Coronary artery (tissue), 2 donors: ENCODE data around the gene PROS1.
"Not testable (repeated sequence)": the region's sequence is repeated elsewhere in the genome, so short reads cannot be mapped to it uniquely, and the experiment has no call there.

Experiments
- DNase-seq: peaks from one replicate; pipeline ENCODE4 v3.0.0-alpha.2; 2017; ENCODE audit warnings: low spot score
- H3K27ac ChIP-seq, 2 donors: fragments of 200-600 bp; sonication (generic); one replicate each; pipeline ENCODE4 v1.5.1; 2016 to 2019
- H3K4me3 ChIP-seq: fragments of 200-600 bp; sonication (generic); 2 replicates; pipeline ENCODE4 v1.5.1; 2016; ENCODE audit warnings: mild to moderate bottlenecking, moderate library complexity
- TF ChIP-seq, protein P1 (sequence below): fragments of 200-600 bp; sonication (generic); IDR thresholded peaks from one replicate; pipeline ENCODE4 v1.5.1; 2019; ENCODE audit warnings: antibody characterized with exemption

Gene PROS1

GRCh38 chr3:93911206-93911605 lies 62.5 kb downstream of the PROS1 start:
- Histone ChIP-seq H3K27ac (no peak overlapping the region), H3K4me3 (no peak overlapping the region)
- TF ChIP-seq, protein P1, sequence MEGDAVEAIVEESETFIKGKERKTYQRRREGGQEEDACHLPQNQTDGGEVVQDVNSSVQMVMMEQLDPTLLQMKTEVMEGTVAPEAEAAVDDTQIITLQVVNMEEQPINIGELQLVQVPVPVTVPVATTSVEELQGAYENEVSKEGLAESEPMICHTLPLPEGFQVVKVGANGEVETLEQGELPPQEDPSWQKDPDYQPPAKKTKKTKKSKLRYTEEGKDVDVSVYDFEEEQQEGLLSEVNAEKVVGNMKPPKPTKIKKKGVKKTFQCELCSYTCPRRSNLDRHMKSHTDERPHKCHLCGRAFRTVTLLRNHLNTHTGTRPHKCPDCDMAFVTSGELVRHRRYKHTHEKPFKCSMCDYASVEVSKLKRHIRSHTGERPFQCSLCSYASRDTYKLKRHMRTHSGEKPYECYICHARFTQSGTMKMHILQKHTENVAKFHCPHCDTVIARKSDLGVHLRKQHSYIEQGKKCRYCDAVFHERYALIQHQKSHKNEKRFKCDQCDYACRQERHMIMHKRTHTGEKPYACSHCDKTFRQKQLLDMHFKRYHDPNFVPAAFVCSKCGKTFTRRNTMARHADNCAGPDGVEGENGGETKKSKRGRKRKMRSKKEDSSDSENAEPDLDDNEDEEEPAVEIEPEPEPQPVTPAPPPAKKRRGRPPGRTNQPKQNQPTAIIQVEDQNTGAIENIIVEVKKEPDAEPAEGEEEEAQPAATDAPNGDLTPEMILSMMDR, result no peak
- no peak for DNase-seq

DNA sequence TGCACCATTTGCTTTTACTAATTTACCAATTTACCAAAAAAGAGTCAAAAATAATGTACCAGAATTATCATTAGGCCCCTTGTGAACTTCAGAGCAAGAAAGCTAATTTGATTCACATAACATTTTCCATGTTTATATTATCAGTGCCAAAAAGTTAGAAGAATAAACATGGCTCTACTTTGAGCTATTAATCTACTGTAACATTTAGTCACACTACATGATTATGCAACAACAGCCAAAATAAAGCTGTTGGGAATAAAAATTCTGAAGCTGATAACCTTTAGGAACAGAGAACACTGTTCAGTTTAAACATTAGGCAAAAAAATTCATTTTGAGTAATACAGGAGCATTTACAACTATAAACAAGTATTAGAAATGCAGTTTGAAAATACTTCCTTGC lies 63.6 kb downstream of the PROS1 start:
- TF ChIP-seq, protein P1, result no peak
- no peak for DNase-seq
- Histone ChIP-seq H3K27ac (no peak overlapping the region), H3K4me3 (no peak overlapping the region)

- DNase-seq, result no peak
- TF ChIP-seq, protein P1, result no peak
- Histone ChIP-seq H3K4me3 (no peak overlapping the region), H3K27ac (no peak overlapping the region)
Measured at GRCh38 chr3:93907132-93907531, 66.6 kb downstream of the PROS1 start.

- Histone ChIP-seq H3K4me3 (no peak overlapping the region), H3K27ac (no peak overlapping the region)
- DNase-seq, result no peak
- TF ChIP-seq, protein P1, result no peak
Measured at GRCh38 chr3:93906245-93906644, 67.5 kb downstream of the PROS1 start.

GRCh38 chr3:93904568-93904967 lies 69.1 kb downstream of the PROS1 start:
- TF ChIP-seq, protein P1, result no peak
- Histone ChIP-seq H3K4me3 (no peak overlapping the region), H3K27ac (no peak overlapping the region)
- DNase-seq, result no peak

DNA sequence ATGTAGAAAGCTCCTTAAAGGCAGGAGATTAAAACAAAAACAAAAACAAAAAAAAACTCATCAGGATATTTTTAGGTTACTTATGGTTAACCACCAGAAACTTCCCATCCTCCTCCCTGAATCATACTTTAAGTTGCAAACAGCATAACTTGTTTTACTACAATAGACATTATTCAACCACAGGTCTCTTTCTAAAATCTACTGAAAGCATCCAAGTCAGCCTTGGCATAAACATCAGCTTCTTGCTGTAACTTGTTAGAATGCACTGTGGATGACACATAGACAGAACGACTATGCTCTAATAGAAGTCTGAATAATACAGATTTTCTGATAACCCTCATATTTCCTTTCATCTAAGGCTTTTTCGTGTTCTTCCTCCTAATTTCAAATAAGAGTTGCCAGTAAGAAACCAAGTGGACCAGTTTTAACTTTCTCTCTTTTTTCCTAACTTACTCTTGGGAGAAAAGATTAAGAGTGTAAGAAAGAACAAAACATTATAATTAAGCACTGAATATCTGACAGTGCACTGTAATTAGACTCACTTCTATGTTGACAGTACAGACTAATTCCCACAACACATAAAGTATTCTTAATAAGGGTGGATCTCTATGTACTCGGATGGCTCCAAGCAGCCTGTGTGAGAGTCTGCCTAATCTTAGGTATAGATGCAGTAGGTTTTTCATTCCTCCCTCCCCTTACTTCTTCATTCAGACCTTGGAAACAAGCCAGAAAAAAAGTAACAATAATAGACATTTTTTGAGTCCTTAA lies 95.3 kb downstream of the PROS1 start:
- H3K4me3 ChIP-seq, H3K27ac ChIP-seq, DNase-seq: not testable (repeated sequence)

DNA sequence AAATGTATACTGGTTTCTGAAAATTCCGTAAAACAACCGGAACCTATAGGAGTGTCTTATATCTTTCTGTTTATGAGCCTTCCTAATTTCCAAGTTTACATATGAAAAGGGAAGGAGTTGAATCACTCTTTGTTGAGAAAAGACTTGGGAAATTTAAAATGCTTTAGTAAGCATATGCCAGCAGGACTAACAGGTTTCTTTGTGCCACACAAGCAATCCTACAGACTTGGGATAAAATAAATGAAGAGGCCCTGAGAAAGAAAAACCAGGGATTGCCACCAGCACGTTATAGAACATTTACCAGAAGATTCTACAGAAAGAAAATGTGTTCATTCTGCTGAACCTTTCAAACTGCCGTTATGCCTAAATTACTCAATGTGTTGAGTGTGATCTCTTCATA lies 96.3 kb downstream of the PROS1 start:
- H3K27ac ChIP-seq, H3K4me3 ChIP-seq, DNase-seq: not testable (repeated sequence)

- not testable (repeated sequence) for H3K27ac ChIP-seq, H3K4me3 ChIP-seq, DNase-seq
Measured at GRCh38 chr3:93873412-93873811, 100.3 kb downstream of the PROS1 start.

DNA sequence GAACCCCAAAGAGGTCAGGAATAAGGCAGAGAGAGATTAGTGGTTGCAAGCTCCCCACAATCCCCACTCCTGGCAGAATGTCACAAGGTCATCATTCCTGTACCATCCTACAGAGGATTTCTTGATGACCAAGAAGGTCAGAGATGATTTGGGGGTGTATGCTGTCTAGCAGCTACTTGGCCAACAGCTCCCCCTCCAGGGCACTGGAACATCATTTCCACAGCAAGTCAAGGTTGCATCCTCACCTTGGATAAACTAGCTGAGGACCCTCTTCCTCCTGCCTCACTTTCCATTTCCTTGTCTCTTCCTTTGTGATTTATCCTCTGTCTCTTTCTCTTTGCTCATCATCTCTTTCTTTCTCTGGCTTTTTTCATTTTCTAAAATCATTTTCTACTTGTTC lies 106.3 kb downstream of the PROS1 start:
- TF ChIP-seq, protein P1, result no peak
- no peak for DNase-seq
- no peak overlapping the region for H3K27ac ChIP-seq
- no peak overlapping the region for H3K4me3 ChIP-seq
